ENCODE measurements around the gene ABCG1.
A peak's percentile ranks its signal among the peaks of the same experiment; 100 is the strongest.

The ABCG1 gene

DNA sequence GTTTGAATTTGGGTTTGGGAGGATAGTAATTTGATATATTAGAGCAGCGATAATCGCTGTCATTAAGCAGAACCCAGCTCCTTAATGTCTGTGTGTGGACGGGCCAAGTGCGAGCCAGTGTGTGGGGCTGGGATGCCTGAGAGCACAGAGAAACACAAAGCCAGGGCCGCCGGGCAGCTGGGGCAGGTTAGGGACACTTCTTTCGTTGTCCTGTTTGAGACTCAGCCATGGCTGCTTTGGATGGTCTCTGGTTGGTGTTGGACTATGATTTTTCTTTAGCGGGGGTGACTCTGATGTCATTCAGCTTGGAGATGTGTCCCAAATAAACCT is 33.4 kb downstream of the ABCG1 start:
- no peak for DNase-seq (ENCODE audit: low spot score)

DNA sequence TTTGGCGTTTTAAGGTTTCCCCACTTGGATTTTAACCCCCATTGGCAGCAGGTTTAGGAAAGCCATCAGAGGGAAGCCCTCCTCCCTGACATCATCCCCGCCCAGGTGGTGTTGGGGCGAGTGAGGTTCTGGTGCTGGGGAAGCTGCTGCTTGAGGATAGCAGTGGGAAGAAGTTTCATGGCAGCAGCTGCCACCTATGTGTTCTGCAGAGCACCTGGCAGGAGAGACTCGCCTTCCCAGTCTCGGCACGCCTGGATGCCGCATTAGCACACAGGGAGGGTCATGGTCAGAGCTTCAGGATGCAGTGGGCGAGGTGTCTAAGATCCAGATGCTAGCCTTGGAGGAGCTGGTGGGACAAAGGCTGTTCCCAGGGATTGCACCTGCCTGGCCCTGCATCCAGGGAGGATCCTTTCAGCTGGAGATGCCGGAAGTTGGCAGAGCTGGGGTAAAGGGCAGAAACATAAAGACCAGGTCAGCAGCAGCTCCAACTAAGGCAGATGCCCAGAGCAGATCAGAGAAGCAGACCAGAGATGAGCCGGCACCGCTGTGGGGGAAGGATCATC is 33.9 kb downstream of the ABCG1 start:
- DNase-seq (ENCODE audit: low spot score) = no peak

DNA sequence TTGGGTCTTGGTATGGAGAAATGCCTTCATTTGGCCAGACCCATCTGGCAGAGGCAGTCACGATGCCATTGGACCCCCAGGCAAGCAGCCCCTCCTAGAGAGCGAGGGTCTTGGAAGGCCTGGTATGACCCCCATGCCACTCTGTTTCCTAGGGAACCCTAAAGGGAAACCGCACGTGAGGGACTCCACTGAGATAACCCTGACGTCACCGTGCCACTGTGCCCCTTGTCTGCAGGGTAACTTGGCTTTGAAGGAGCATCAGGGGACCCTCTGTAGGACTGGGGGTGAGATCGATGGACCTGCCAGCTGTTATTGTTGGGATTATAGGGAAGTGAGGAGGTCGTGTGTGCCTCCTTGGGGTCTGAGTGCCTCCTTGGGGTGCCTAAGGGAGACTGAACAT is 34.5 kb downstream of the ABCG1 start:
- DNase-seq (ENCODE audit: low spot score) = no peak

DNA sequence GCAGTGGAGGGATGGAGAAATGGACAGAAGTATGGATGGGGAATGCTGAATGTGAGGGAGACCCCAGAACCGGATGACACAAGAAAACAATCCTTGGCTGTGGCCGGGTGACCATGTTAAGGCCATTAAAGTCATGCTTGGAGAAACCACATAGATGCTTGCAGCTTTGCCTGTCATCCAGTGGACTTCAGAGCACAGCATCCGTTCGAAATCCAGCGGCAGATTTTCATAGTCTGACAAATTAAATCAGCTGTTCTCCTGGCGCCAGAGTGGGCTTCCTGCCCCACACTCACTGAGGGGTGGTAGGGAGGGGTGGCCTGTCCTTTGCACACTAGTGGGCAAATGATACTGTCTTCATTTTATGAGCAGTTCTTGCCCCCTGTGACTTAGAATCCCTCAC is 35.1 kb downstream of the ABCG1 start:
- DNase-seq (ENCODE audit: low spot score) = no peak

DNA sequence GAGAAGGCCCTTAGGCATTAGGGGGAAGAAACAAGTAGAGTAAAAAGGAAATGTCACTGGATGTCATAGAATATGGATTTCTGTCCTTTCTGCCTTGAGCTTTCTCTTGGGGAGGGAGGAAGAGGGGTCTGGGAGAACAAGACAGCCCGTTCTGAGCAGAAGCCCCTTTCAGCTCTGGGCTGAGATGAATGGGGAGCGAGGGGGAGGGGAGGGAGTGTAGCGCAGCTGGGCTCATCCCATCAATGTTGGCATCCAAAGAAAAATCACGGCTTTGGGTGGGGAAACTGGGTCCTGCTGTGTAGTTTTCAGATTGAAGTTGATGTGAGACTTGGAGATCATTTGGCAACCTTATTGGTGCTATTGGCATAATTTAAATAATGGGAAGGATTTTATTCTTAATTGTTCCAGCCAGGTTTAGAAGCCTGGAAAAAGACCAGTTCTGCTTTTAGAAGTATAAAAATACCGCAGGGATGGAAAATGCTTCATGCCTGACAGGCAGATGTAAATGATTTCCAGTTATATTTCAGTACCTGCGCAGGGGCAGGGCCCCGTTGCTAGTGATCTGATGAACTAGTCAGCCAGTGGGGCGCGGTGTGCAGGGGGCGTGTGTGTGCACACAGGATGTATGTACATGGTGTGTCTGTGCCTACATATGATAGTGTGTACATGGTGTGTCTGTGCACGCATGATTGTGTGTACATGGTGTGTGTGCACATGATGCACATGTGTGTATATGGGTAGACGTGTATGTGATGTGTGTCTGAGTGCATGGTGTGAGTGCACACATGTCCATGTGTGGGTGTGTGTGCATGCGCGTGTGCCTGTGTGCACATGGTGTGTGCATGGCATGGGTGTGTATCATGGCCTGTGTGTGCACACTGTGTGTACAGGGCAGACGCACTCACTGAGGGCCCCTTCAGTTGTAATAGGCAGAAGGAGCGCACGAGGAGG is 36.0 kb downstream of the ABCG1 start:
- no peak for DNase-seq (ENCODE audit: low spot score)

DNA sequence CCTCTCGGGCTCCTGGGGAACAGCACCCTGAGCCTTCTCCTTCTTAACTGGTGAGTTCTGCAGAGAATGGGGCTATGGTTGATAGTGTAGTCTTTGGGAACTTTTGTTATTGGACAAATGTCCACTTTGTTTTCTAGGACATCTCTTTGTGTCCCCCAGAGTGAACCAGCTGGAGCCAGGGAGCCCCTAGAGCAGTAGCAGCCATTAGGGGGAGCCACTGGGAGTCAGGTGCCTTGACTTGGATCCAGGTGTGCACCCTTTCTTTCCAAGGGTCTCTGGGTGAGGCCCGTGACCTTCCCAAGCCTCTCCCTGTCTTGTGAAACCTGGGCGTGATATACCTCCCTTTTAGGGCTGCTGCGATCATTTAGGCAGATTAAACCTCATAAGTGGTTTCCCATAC is 36.9 kb downstream of the ABCG1 start:
- no peak for DNase-seq (ENCODE audit: low spot score)

DNA sequence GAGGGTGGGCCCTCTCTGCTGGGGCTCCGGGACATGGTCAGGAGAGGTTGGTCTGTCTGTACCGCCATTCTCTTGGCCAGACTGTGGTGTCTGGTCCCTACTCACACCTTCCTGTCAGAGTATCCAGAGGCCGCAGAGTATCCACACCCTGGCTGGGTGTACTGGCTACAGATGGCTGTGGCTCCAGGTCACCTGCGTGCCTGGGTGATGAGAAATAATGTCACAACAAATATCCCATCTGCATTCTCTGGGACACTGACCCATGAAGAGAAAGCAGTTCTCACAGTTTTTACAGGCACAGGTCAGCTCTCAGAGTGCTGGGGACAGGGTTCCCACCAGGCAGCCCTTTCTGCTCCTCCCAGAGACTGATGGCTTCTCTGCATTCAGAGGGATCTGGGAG is 37.4 kb downstream of the ABCG1 start:
- DNase-seq (ENCODE audit: low spot score) = no peak

DNA sequence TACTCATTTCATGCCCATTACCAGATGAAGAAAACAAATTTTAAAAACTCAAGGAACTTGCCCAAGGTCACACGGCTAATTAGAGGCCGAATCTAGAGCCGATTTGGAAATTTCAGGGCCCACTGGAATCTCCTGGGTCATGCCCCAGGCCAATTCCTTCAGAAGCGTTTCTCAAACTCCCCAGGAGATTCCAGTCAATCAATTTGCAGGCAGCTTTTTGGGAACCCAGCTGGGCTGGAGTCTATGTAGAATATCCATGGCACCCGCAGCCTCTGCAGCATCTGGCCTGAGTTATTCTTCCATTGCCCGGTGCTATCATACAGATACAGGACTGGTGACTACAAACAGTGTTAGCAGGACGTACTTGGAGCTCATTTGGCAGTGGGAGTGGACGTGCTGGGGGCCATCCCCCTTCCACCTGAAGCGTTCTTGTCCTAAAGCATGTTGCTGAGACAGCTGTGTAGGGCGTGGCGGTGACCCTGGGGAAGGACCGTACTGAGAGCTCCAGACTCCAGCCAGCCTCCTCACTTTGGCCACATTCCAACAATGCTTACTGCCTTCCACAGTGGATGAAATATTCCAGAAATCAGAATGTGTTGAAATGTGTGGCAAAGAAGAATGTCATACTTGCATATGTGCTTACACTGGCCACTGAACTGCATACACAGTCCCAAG is 38.3 kb downstream of the ABCG1 start:
- no peak for DNase-seq (ENCODE audit: low spot score)

DNA sequence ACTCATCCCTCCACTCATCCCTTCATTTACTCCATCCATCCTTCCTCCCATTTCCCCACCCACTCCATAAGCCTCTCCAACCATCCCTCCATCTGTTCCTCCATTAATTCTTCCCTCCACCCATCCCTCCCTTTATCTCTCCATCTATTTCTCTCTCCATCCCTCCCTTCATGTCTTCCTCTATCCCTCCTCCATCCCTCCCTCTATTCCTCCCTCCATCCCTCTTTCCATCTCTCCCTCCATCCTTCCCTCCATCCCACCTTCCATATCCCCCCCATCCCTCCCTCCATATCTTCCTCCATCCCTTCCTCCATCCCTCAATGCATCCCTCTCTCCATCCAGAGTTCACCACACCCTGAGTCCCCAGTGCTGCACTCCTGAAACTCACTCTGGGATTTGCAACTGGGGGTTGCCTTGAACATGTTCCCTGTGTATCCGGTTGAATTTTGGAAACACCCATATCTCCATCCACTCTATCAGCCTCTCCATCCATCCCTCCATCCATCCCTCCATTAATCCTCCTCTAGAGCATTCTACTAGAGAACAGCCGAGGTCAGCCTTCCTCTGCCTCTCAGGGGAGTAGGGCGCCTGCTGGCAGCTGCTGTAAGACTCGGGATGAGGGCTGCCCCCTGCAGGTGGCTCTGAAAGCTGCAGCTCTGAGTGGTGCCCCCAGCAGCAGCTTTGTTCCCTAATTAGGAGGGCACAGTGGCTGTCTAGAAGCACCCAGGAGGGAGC is 39.4 kb downstream of the ABCG1 start:
- DNase-seq (ENCODE audit: low spot score) = peak; percentile 86

DNA sequence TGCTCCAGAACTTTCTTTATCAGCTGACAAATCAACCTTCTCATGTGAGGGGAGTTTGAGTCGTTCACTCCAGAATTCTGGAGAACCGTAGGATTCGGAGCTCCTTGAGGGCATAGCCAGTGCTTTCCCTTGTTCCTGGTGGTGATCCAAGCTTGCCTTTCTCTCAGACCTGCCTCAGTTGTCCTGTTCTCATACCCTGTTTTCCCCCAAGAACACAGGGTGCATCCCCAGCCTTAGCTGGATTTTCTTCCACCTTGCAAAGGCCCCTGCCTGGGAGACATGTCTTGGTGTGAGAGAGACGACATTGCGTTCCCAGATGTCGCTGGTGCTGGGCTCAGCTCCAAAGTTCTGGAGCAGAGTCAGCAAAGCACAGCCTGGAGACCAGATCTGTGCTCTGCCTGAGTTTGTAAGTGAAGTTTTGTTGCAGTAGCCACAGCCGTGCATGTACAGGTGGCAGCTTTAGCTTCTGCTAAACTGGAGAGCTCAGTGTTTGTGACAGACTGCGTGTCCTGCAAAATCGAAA is 40.0 kb downstream of the ABCG1 start:
- DNase-seq (ENCODE audit: low spot score) = peak; percentile 8

DNA sequence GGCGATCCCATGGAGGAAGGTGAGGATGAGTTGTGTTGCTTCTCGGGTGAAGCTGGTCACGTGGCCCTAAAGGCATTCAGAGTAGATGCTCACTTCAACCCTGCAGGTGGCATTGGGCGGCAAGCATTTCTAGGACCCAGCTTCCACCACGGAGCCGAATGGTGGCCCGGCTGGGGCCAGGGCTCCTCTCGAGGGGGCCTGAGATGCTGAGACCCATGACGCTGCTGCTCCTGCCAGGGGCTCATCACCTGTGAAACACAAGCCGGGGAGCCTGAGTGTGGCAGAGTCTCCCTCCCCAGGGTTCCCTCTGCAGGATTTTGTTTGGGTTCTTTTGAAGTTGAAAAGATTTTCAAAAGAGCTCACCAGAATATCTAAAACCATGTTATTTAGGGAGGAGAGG is 41.2 kb downstream of the ABCG1 start:
- no peak for DNase-seq (ENCODE audit: low spot score)

DNA sequence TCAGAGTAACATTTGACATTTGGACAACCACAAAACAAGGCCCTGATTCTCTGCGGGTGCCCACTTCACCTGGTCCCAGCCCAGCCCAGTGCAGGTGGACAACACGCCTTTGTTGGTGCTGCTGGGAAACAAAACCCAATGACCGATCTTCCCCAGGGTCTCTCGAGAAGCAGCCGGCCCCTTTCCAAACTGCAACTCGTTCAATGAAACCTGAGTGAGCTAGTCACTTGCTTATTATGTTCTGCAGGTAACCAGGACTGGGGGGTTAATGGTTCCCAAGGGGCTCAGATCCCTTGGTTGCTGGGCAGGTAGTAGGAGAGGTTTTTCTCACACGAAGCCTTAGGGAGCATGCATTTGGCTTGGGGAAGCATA is 42.9 kb downstream of the ABCG1 start:
- DNase-seq (ENCODE audit: low spot score) = no peak

DNA sequence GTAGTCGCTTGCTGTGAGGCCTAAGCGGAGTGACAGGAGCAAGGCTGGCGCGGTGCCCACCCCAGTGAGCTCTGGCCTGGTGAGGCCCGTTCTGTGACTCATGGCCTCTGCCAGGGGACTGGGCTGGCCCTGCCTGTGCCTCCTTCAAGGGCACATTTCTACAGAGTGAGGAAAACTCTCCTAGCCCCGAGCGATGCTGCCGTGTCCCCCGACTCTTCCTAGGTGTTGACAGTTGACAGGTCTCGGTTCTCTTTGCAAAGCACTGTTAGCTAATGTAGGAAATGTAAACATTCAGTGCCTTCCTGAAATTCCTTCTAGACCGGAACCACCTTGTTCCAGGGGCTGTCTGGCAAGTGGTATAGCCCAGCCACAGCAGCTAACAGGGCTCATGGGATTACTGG is 43.9 kb downstream of the ABCG1 start:
- no peak for DNase-seq (ENCODE audit: low spot score)

DNA sequence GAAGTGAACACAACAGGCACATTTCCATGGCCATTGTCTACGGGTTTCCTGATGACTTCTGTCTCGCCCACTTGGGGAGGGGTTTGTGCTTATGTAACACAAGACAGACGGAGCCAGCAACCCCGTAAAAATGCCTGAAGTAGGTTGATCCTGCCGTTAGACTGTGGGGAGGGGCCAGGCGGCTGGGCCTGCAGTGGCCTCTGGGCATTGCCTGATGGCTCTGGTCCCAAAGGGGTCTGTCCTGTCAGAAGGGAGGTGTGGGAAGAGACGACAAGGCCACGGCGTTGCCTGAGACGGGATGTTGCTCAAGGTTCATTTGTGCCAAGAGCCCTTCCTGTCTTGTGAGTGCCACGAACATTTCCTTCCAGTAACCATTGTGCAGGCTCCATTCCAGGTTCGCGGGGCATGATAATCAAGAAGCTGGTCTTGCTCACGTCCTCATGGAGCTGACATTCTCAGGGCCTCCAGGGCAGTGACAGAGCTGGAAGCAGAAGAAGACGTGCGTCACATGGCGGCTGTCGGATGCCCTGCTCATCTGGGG is 44.7 kb downstream of the ABCG1 start:
- DNase-seq (ENCODE audit: low spot score) = no peak

DNA sequence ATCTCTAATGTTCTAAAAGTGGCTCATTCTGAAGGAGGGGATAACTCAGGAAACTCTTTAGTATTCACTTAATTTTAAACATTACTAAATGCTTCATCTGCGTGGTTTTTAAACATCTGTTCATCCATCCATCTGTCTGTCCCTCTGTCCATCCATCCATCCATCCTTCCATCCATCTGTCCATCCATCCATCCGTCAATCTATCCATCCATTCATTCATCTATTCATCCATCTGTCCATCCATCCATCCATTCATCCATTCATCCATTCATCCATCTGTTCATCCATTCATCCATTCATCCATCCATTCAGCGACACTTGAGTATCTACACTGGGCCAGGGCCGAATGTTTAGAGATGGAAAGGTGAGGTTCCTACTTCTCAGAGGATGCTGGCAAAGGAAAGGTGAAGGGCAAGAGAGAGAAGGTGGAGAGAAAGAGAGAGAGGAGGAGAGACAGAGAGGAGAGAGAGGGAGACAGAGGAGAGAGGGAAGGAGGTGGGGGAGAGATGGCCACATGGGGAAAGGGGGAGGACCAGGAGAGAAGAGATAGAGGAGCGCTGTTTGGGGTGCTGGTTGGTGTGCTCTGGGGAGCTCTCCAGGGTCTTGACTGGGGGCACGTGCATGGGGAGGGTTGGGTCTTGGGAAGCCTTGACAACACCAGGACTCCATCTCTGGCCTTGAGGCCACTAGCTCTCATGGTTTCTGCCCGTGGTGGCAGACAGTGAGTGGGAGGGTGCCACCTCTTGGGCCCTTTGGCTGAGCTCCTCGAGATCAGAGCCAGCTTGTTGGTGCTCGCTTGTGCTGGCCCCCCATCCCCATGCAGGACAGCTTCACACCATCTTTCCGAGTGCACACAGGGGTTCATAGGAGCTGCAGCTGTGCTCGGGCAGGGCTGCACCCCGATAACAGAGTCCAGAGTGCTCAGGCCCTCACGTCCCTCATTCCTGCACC is 45.6 kb downstream of the ABCG1 start:
- no peak for DNase-seq (ENCODE audit: low spot score)

DNA sequence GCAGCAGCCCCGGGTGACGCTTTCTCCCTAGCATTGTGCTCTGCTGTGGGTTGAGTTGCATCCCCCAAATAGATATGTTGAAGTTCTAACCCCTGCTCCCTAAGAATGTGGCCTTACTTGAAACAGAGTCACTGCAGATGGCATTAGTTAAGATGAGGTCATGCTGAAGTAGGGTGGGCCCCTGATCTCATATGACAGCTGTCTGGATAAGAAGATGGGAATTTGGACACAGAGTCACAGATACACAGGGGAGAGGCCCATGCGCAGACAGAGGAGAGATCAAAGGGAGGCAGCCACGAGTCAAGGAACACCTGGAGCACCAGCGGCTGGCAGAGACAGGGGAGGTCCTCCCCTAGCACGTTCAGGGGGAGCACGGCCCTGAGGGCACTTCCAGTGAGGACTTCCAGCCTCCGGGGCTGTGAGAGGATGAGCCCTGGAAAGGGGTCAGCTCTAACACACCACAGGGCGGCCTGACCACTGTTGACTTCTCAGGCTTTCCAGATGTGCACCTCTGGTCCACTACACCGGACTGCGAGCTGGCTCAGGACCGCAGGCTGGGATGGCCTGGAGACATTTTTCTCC is 46.4 kb downstream of the ABCG1 start:
- no peak for DNase-seq (ENCODE audit: low spot score)

DNA sequence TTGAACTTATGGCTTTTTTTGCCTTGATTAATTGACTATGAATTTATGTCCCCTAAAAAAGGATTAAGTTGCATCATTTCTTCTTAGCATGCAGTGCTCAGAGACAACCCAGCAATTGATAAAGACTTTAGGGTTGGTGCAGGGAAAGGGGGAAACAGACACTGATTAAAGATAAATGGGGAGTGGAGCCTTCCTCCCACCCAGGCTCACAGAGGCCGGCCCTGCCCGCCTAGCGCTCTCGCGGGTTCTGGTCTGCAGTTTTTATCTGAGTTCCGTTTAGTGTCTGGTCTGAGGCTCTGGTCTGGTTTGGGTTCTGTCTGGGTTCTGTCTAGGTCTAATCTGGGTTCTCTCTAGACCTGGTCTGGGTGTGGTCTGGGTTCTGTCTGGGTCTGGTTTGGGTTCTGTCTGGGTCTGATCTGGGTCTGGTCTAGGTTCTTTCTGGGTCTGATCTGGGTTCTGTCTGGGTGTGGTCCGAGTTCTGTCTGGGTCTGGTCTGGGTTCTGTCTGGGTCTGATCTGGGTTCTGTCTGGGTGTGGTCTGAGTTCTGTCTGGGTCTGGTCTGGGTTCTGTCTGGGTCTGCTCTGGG is 48.1 kb downstream of the ABCG1 start:
- no peak for DNase-seq (ENCODE audit: low spot score)

DNA sequence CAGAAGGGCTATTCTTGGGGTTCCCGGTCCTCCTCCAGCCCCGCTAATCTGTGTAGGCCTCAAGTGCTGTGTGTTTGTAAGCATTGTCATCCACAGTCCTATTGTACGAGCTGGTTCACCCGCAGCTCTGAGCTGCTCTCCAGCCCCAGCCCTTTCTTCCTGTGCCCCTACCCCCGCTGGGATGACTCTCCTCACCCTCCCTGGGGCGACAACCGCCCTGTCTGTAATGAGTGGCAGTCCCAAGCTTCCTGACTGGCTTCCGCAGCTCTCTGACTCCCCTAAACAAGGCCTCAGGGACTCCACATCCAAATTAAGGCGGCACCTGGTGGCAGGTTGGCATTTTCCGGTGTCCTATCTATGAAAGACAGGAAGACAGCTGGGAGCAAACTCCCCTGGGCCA is 50.4 kb downstream of the ABCG1 start:
- DNase-seq (ENCODE audit: low spot score) = no peak

DNA sequence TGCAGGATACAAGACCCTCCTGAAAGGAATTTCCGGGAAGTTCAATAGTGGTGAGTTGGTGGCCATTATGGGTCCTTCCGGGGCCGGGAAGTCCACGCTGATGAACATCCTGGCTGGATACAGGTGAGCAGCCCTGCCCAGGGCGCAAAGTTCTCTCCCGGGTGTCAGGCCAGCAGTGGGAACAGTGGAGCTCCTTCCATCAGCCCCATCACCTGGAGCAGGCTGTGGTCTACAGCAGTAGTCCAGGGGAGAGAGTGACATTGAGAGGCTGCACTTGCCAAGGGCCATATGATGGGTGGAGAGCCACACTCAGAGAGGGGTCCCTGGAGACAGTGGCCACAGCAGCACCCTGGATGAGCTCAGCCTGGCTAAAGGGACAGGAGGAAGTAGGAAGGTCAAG is 52.1 kb downstream of the ABCG1 start:
- DNase-seq (ENCODE audit: low spot score) = no peak

All from COLO829 (cell line).